HG02571 (cell line): Measurements from ENCODE around the gene PTPRJ.

Experiments used
- ATAC-seq: cut with Tn5 transposase; IDR thresholded peaks from one replicate; pipeline ENCODE4 v1.9.1; 2021; ENCODE audit warnings: mild to moderate bottlenecking, moderate library complexity; ENCODE audit not compliant: unreplicated experiment

The PTPRJ gene

DNA sequence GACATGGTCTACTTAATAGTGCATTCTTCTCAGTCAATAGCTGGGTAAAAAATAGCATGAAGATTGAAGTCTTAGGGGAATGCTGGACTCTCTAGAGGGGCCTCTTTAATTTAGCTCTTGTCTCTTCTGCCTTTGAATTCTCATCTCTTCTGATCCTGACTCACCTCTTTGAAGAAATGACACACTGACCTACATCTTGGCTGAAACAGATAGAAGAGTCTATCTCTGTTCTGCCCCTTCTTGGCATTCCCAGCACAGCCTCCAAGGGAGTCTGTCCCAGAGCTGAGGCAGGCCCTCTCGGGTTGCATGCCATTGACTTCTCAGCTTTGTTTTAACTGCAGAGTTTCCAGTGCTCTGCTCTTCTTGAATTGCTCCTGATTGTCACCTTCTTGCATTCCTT lies 55.7 kb downstream of the PTPRJ start:
- no peak for ATAC-seq

DNA sequence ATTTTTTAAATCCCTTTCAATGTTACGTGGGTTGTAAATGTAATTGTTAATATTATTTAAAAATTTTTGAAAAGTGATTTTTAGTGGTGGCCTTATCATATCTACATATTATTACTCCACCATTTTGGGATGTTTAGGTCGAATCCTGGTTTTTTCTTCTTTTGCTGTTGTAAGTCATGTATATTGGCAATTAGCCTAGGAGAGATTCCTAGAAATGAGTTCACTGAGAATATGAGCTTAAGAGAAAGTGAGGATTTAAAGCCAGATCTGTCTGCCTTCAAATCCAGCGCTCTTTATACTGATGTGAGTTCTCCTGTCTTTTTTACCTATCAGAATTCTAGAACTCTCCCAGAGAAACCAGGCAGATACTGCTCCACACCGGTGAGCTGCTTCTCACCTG lies 56.1 kb downstream of the PTPRJ start:
- no peak for ATAC-seq

DNA sequence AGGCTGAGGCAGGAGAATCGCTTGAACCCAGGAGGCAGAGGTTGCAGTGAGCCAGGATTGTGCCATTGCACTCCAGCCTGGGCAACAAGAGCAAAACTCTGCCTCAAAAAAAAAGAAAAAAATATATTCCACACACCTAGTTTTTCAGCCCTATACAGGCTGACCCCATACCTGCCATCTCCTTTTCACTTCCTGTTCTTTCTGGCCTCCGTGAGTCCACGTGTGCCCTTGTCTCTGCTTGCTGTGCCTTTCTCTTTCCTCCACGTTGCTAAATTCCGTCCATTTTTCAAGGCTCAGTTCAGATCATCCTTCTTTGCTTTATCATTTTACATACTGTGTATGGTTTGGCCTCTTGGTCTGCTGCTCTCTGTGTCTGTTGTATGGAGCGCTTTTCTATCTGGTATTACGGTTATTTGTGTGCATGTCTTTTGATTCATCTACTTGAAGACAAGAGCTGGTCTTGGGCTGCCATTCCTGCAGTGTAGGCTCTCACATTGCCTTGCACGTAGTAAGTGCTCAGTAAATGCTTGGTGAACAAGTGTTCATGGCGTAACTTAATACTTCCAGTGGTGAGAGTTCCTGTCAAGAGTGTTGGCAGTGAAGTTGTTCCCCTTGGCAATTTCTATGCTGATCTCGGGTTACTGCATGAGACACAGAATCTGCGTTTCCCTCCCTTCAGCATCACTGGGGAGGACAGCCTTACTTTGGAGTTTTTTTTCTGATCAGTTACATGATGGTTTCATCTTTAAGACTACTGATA lies 57.5 kb downstream of the PTPRJ start:
- ATAC-seq = no peak

DNA sequence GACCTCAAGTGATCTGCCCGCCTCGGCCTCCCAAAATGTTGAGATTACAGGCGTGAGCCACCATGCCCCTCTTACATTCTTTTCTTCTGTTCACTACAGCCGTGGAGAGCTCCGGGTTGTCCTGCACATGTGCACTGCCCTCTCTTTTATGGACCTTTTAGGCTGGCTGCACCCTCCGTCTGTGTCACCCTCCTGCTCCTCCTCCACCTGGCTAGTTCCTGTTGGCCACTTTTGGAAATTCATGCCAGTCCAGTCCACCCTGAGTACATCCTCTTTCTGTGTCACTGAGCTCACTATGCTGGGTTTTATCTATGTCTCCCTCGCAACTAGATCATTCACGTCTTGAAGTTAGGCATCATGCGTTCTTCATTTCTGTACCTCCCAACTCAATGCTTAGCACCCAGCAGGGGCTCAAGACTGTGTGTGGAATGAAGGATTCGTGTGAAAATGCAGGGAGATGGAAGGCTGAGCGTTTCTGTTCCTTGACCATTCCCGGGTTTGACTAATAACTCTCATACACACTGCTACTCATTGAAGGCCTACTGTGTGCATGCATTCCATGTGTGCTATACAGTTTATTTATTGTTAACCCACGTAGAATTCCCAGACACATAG lies 60.6 kb downstream of the PTPRJ start:
- ATAC-seq = no peak

DNA sequence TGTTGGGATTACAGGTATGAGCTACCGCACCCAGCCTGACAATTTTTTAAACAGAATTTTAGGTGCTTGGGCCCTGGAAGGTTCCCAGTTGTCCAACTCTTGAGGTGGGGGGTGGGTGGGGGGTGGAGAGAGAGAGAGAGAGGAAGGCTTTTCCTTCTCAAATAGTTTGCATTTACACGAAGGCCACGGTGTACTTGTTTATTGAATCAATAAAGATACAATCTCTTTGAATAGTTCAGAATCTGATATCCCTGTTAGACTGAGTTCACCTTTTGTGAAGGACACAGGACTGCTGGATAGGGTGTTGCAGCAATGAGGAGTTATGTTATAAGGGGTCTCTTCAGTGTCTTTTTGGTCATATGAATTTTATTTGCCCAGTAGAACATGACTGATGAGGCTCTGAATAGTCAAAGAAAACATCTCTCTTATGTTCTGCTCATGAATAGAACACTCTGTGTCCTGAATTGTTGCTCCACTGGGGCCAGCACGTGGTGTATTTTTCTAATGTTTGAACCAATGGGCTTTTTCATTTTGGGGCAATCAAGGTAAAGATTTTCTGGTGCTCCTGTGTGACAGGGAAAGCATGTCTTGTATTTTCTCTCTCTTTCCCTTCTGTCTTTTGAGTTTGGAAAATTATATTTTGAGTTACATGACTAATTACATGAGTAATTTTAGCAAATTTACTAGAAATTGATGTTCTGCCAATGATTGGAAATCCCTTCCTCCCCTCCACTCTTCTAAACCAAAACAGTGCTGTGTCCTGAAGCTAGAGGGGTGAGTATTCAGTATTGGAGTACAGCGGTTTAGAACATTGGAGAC lies 61.7 kb downstream of the PTPRJ start:
- ATAC-seq = no peak

DNA sequence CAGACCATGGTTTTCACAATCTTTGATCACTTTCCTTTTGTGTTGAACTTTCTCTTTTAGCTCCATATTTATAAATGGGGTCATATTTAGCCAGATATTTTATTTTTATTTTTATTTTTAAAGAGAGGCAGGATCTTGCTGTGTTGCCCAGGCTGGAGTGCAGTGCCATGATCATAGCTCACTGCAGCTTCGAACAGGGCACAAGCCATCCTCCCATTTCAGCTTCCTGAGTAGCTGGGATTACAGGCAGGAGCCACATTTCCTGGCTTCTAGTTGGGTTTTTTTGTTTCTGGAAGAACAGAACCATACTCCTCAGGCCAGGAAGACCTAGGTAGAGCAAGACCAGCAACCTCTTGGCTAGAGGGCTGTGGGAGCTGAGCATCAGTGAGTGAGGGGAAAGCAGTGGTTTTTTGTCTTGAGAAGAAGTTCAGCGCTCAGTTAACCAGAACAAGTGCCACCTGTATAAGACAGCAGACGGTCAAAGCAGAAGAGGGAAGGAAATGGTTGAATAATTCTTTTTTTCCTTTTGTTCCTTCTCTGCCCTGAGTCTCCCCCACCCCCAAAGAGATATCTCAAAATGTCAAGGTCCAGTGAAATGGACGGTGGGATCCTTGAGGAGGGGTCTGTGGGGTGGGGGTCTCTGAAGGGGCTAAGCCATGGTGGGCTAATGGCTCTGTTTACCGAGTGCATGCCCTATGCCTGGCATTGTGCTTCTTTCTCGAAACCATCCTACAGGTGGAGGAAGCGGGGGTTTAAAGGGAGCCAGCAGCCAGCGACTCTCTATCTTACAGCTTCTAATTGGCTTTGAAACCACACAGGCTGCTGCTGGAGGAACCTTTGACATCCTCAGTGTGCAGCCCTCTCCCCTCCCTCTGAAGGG lies 63.0 kb downstream of the PTPRJ start:
- no peak for ATAC-seq

DNA sequence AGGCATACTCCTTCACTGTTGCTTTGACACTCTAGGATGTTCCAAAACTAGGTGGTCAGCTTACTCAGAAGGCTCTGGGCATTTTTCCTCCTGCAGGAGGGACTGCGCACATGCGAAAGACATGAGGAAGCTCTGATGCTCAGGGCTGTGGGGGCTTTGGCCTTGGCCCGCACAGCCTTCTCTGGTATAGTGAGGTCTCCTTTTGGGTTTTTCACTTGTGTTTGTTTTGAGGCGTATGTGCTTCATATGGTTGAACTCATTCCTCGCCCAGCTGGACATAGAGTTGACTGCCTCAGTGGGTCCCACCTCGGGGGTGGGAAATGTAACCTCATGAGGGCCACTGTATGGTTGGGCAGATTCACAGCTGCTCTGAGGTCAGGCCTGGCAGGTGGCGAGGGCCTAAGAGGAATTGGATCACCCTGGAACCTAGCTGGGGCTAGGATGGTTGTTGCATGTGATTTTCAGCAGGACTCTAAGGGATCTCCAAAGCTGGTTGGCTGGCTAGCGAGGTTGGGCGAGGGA lies 63.7 kb downstream of the PTPRJ start:
- ATAC-seq = no peak

DNA sequence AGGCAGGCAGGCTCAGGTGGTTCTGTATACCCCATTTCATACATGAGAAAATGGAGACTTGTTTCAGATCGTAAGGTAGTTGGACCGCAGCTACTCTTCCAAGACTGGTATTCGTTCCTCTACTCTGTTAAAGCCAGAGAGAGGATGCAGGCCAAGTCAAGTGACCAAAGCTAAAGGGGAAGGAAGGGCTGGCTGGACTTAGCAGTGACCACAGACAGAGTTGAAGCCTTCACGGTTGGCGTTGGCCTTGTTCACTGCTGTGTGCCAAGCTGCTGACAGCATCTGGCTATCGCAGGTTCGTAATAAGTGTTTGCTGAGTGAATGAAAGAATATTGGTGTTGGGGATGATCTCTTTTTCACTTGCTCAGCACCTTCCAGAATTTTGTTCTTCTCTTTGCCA lies 64.2 kb downstream of the PTPRJ start:
- no peak for ATAC-seq

DNA sequence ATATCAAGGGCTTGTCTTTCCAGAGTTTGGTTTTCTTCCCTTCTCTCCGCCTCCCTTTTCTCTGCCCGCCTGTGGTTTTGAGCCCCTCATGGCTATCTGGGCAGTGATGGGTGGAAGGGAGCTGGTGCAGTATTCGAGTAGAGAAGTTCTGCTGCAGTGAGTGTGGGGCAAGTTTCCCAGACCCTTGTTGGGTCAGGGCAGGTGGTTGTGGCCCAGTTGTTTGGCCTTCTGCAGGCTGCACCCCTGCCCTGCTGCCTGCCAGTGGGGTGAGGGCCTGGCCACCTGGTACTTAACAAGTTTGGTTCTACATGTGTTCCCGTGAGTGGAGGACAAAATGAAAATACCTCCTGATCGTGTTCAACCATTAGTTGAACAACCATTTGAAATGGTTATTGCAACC lies 65.2 kb downstream of the PTPRJ start:
- ATAC-seq = no peak

DNA sequence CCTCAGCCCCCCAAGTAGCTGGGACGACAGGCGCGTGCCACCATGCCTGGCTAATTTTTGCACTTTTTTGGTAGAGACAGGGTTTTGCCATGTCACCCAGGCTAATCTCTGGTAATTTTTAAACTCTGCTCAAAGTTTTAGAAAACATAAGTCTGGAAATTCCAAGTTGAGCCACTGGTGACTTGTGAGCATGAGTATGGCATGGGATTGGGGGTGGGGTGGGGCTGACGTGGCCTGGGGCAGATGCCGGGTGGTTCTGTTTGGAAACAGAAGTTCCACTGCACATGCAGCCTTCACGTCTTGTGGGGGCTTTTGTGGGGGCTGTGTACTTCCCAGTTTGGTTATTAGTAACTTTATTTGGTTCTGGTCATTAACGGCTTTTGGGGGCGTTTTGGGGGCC lies 67.3 kb downstream of the PTPRJ start:
- ATAC-seq = no peak

DNA sequence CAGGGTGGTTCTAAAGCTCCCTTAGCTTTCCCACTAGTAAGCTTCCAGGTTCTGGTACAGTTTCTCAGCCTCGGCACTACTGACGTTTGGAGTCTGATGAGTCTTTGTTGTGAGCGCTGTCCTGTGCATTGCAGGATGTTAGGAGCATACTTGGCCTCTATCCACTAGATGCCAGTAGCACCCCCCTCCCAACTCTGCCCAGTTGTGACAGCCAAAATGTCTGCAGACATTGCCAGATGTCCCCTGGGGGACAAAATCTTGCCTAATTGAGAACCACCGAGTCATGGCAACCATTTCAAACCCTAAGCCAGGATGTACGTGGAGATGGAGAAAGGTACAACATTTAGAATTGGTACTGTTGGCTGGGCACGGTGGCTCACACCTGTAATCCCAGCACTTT lies 68.7 kb downstream of the PTPRJ start:
- ATAC-seq = no peak

DNA sequence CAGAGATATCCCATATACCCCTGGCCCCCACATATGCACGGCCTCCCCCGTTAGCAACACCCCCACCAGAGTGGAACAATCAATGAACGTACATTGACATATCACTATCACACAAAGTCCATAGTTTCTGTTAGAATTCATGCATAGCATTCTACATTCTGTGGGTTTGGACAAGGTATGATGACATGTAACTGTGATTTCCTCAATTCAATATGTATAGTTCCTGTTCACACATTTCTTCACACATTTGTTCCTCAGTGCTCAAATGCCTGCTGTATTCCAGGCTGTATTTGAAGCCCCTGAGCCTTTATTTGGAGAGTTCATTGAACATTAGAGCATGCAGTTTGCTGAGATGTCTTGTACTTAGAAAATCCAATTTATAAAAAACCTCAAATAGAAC lies 69.9 kb downstream of the PTPRJ start:
- no peak for ATAC-seq

DNA sequence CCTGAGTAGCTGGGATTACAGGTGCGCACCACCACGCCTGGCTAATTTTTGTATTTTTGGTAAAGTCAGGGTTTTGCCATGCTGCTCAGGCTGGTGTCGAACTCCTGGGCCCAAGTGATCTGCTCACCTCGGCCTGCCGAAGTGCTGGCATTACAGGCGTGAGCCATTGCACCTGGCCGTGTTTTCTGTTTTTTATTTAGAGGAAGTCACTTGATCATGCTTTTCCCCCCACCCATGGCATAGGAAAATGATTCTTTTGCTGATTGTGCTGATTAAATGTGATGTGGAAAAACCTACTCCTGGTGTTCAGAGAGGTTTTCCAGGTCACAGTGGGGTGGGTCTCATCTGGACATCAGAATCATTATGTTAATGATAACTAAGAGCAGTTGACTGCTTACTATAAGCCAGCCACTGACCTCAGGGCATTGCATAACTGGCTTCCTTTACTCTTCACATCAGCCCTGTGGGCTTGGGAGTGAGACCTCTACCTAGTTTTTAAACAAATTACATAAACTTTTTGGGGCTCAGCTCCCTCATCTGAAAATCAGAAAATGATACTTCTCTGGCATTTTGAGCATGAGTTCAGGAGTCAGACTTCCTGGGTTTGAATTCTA lies 71.0 kb downstream of the PTPRJ start:
- no peak for ATAC-seq

DNA sequence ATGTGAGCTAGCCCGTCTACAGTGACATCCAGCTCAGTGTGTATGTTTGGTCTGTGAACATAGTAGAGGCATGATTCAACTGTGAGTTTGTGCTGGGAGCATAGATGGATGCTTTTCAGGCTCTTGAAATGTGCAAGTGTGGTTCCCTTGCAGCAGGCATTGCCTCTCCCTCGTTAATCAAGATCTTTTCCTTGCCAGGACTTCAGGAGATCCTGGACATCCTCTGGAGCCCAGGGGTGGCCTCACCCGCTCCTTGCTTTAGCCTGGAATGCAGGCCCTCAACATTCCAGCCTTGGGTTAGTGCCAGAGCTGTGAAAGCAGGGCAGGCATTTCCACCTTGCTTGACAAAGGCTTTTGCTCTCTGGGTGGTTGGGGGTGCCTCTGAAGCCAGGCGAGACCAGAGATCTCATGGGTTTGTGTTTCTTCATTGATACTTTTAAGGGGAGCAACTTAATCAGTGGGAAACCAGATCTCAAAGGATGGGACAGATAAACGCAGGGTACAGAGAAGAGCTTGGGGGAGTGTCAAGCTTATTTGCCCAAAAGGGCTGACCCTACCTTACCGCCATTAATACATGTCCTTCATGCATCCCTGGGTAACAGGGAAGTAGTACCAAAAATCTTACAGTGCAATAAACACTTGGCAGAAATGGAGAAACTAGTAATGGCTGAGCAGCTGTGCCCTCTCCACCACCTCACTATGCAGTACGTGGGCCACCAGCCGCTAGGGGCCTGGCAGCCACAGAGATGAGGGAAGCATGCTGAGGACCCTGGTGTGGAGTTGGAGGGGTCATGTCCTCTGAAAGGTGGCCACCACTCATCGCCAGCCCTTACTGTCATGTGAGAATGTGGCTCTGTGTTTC lies 72.1 kb downstream of the PTPRJ start:
- no peak for ATAC-seq

DNA sequence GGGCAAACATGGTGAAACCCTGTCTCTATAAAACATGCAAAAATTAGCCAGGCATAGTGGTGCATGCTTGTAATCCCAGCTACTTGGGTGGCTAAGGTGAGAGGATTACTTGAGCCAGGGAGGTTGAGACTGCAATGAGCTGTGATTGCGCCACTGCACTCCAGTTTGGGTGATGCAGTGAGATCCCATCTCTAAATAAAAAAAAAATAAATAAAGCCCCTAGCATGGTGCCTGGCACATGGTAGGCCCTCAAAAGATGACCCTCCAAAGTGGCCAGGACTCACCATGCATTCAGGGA lies 74.6 kb downstream of the PTPRJ start:
- no peak for ATAC-seq

DNA sequence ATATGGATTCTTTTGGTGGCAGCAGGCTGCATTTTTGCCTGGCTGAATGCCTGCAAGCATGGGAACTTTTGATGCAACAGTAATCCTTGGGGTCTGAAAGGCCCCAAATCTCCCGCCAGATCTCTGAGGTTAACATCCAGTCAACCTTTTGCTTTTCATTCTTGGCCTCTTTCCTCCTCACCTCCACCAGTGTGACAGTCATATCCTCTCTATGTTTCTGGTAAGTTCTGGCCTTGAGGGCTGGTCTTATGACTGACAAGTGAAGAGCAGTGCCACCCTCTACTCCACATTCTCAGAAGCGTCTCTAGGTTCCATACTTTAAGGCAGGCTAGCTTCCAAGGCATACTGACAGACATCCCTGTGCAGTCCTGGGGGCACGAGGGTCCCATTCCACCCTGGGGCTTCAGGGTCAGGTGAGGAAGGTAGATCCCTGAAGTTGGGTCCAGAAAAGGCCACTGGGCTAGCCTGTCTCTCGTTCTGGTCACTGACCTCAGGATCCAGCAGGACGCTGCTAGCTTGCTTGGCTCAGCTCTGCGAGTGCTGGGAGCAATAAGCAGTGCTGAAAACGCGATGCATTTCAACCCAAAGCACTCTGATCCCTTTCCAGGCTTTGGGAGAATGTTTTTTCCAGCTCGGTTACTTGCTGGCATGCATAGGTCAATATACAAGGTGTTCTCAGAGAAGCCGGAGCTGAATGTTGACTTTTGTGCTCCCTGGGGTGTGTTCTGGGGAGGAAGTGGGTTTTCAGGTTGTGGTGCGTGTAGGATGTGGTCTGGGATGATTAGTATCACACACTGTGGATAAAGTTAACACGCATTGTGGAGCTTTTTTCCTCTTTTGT lies 75.2 kb downstream of the PTPRJ start:
- no peak for ATAC-seq

DNA sequence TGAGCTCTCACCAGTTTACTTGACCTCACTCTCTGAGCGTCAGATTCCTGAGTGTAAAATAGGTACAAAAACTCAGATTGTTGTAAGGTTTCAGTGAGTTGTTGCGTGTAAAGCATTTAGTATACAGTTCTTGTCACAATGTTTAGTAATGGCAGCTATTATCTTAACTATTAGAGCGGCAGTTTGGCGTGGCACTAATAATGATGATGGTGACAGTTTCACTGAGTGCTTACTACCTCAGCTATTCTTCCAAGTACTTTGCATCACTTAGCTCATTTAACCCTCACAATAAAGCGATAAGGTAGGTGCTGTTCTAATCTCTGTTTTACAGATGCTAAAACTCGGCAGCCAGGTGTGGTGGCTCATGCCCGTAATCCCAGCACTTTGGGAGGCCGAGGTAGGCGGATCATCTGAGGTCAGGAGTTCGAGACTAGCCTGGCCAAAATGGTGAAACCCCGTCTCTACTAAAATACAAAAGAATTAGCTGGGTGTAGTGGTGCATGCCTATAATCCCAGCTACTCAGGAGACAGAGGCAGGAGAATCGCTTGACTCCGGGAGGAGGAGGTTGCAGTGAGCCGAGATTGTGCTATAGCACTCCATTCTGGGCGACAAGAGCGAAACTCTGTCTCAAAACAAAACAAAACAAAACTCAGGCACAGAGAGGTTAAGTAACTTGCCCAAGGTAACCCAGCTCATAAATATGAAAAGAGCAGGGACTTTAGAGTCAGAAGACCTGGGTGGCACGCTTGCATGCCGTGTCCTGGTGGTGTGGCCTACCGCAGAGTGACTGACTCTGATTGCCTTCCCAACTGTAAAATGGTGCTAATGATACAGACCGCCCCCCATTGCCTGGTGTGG lies 76.2 kb downstream of the PTPRJ start:
- no peak for ATAC-seq

DNA sequence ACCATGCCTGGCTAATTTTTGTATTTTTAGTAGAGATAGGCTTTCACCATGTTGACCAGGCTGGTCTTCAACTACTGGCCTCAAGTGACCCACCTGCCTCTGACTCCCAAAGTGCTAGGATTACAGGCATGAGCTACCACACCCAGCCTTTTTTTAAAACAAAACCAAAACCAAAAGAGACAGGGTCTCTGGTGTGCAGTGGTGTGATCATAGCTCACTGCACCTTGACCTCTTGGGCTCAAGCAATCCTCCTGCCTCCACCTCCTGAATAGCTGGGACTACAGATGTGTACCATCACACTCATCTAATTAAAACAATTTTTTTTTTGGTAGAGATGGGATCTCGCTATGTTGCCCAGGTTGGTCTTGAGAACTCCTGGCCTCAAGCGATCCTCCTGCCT lies 77.7 kb downstream of the PTPRJ start:
- no peak for ATAC-seq
